Esophagus muscularis mucosa (tissue), 4 donors: ENCODE measurements around the gene HILPDA. TPM values are rescaled to one million over a fixed set of nuclear protein-coding genes. Genes with fewer than 3 reads are reported as not detected.

Source experiments
- DNase-seq: peaks from one replicate; pipeline ENCODE4 v3.0.0-alpha.2; 2017; ENCODE audit errors: extremely low spot score
- H3K27ac ChIP-seq, 4 donors: fragments of 200-600 bp; sonication (generic); replicated peaks in 1 of 4; 1 replicate in 3 of 4; 2 replicates in 1 of 4; pipeline ENCODE4 v1.5.1; 2016 to 2019; ENCODE audit warnings: mild to moderate bottlenecking in 1 of 4
- H3K27me3 ChIP-seq, 4 donors: fragments of 200-600 bp; sonication (generic); one replicate each; pipeline versions ENCODE4 v1.5.1 to v1.6.0; 2016 to 2019
- H3K36me3 ChIP-seq, 4 donors: fragments of 200-600 bp; sonication (generic); one replicate each; pipeline ENCODE4 v1.5.1; 2016 to 2019
- H3K4me1 ChIP-seq, 4 donors: fragments of 200-600 bp; sonication (generic); one replicate each; pipeline ENCODE4 v1.5.1; 2016 to 2019
- H3K4me3 ChIP-seq, 4 donors: fragments of 200-600 bp; sonication (generic); 1 replicate in 2 of 4; 2 replicates in 2 of 4; pipeline ENCODE4 v1.5.1; 2016 to 2019; ENCODE audit warnings: mild to moderate bottlenecking in 4 of 4, moderate library complexity in 1 of 4
- H3K9me3 ChIP-seq, 4 donors: fragments of 200-600 bp; sonication (generic); 1 replicate in 3 of 4; 2 replicates in 1 of 4; pipeline ENCODE4 v1.5.1; 2016 to 2019
- CTCF ChIP-seq, 3 experiments: fragments of 200-600 bp in 2 of 3; fragments of 450-650 bp in 1 of 3; sonication (generic) in 2 of 3; IDR thresholded peaks; one replicate each; pipeline ENCODE4 v1.5.1; 2017 to 2019; ENCODE audit warnings: antibody characterized with exemption in 3 of 3, mild to moderate bottlenecking in 2 of 3, moderate library complexity in 1 of 3
- EP300 ChIP-seq: sonication (generic); formaldehyde crosslinking; IDR thresholded peaks from one replicate; pipeline ENCODE4 v1.6.1; 2017; ENCODE audit warnings: antibody characterized with exemption
- POLR2A ChIP-seq: fragments of 450-650 bp; IDR thresholded peaks from one replicate; pipeline ENCODE4 v1.6.1; 2017; ENCODE audit warnings: antibody characterized with exemption, moderate library complexity, mild to moderate bottlenecking, low read depth
- POLR2AphosphoS5 ChIP-seq, 2 donors: sonication (generic); formaldehyde crosslinking; IDR thresholded peaks; one replicate each; pipeline ENCODE4 v1.6.1; 2017; ENCODE audit warnings: antibody characterized with exemption in 2 of 2
- WGBS: methylation state at CpG from one replicate; pipeline ENCODE4 v1.1.5; 2018; 5-methylcytosine and 5-hydroxymethylcytosine counted together
- intact Hi-C: fragments of 100-400 bp; cut with DNase I; formaldehyde crosslinking; loops from one replicate; pipeline ENCODE4 v1.15.1; 2023
- total RNA-seq, 4 donors: library from RNA; depleted of rRNA; stranded (reverse); fragments of >200 nt; gene quantifications; one replicate each; pipeline versions ENCODE4 v1.1.0 to v1.2.1, GENCODE V29; 2016

Gene HILPDA
- total RNA-seq, 4 donors from 2014 or later = 4.1 to 15.1 (median 5.8) TPM

DNA sequence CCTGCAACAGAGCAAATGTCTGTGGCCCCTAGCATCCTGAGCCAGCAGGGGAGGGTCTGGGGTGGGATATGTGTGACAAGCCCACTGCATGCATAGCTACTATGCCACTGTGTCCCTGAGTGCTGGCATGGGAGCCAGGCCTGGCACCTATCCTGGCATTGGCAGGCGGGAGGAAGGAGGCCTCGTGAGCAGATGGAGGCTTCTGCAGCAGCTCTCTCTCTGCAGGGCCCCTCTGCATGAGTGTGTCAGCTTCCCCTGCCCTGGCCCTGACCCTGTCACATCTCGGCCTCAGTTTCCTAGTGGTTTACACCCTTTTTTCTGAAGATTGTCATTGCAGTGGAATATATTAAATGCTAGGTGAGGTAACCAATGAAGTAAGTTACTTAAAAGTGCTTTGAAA is 32.8 kb upstream of the HILPDA start:
- no peaks in the 10 kb centered on the region for H3K27me3 ChIP-seq
- H3K36me3 ChIP-seq = no peaks in the 10 kb centered on the region
- TF ChIP-seq CTCF (IDR thresholded peaks at IDR 0.05) (no peak), POLR2AphosphoS5 (IDR thresholded peaks at IDR 0.05) (no peak), POLR2A (no peak), EP300 (no peak)
- H3K27ac ChIP-seq = no peak overlapping the region
- no peaks in the 10 kb centered on the region for H3K9me3 ChIP-seq
- no peak for DNase-seq
- no peak overlapping the region for H3K4me3 ChIP-seq
- peaks cover 0 to 12% (median 5%) of the 10 kb centered on the region in 4 donors for H3K4me1 ChIP-seq
- 65% methylated on average over 3 of the region's 3 CpGs for WGBS
- intact Hi-C loops = no loop called here

GRCh38 chr7:128424686-128425275 is 30.9 kb upstream of the HILPDA start:
- intact Hi-C loops = no loop called here

GRCh38 chr7:128425850-128426249 is 29.8 kb upstream of the HILPDA start:
- Histone ChIP-seq H3K4me3 (no peak overlapping the region), H3K9me3 (no peaks in the 10 kb centered on the region), H3K27me3 (peaks cover 0 to 11% (median 0%) of the 10 kb centered on the region in 4 donors), H3K27ac (no peak overlapping the region), H3K4me1 (peaks cover 0 to 12% (median 5%) of the 10 kb centered on the region in 4 donors), H3K36me3 (no peaks in the 10 kb centered on the region)
- peak; percentile 91 to 98 (median 93) for TF ChIP-seq CTCF (IDR thresholded peaks at IDR 0.05)
- no peak for TF ChIP-seq POLR2A
- peak in 1 of 2 donors; percentile 16 for TF ChIP-seq POLR2AphosphoS5 (IDR thresholded peaks at IDR 0.05)
- TF ChIP-seq EP300 = no peak
- intact Hi-C loops = loop anchor here (1.0 kb wide), 1 partner anchor 28 kb away; no protein-coding TSS in a partner anchor
- DNase-seq = no peak
- 44% methylated on average over 4 of the region's 4 CpGs for WGBS

More at GRCh38 chr7:128424686-128425275, 30.9 kb upstream of the HILPDA start:
- Histone ChIP-seq H3K27me3 (no peaks in the 10 kb centered on the region), H3K27ac (no peak overlapping the region), H3K4me1 (peaks cover 0 to 12% (median 5%) of the 10 kb centered on the region in 4 donors), H3K36me3 (no peaks in the 10 kb centered on the region), H3K9me3 (no peaks in the 10 kb centered on the region), H3K4me3 (no peak overlapping the region)
- TF ChIP-seq POLR2AphosphoS5 (IDR thresholded peaks at IDR 0.05) (no peak), CTCF (IDR thresholded peaks at IDR 0.05) (no peak), EP300 (no peak)
- no peak for DNase-seq
- 30% methylated on average over 1 of the region's 1 CpG for WGBS

- Histone ChIP-seq H3K4me3 (no peak overlapping the region), H3K27me3 (peaks cover 0 to 17% (median 0%) of the 10 kb centered on the region in 4 donors), H3K4me1 (peaks cover 0 to 12% (median 5%) of the 10 kb centered on the region in 4 donors), H3K9me3 (no peaks in the 10 kb centered on the region), H3K27ac (no peak overlapping the region), H3K36me3 (no peaks in the 10 kb centered on the region)
- WGBS = 19% methylated on average over 7 of the region's 7 CpGs
- peak; percentile 81 to 89 (median 82) for TF ChIP-seq CTCF (IDR thresholded peaks at IDR 0.05)
- TF ChIP-seq EP300 = no peak
- intact Hi-C loops = loop anchor here (1.0 kb wide), 1 partner anchor 32 kb away; no protein-coding TSS in a partner anchor
- no peak for DNase-seq
These were observed 28.3 kb upstream of the HILPDA start for GRCh38 chr7:128427289-128427891.
